ENCODE measurements around the gene PLEKHN1.

The PLEKHN1 gene

GRCh38 chr1:1024149-1024770 is 58.0 kb downstream of the PLEKHN1 start:
- no peak for DNase-seq (ENCODE audit: low read depth in 3 of 3)

DNA sequence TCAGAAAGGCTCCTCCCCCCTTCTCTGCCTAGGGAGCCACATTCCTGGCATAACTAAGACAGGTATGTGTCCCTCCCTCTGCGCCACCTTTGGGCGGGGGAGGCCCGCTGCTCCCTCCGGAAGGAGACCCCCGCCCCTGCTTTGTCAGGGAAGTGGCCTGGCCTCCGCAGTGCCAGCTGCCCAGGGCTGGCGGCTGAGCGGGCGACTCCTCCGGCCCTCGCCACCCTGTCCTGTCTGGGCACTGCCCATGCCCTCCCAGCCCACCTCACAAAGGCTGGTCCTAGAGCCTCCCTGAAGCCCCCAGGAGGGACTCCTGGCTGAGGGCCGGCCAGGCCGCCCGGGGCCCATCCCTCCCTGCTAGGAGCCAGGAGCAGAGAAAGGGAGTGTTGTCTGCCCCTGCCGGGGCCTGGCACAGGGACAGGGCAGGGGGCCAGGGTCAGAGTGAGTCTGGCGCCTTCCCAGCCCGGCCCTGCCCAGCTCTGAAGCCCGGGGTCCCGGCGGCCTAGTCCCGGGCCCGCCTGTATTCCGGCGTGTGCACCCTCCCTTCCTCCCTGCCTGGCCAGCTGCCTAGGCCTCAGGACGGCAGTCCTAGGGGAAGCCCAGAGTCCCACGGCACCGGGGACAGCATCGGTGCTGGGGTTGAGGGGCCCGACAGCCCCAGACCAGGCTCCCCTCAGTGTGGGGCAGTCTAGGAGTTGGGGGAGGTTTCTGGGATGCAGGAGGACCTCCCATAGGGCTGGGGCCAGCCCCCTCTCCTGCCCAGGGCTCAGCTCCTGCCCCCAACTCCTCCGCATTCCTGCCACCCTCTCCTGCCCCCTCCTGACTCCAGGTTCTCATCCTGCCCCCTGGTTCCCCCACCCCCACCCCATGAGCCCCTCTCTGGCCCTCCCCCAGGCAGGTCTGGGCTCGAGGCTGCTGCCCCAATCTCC is 58.8 kb downstream of the PLEKHN1 start:
- DNase-seq (ENCODE audit: low read depth in 3 of 3): no peak

Data from stimulated activated CD4-positive, alpha-beta T cell treated with anti-CD3 and anti-CD28 coated beads, TNF-alpha, amount 100 ng/mL, for 48 hours (primary cell).